Lower leg skin (tissue), 4 donors: ENCODE results near the gene EFR3B. TPM values are rescaled to one million over a fixed set of nuclear protein-coding genes. Genes with fewer than 3 reads are reported as not detected.

Experiments used
- DNase-seq, 2 donors: peaks; one replicate each; pipeline ENCODE4 v3.0.0-alpha.2; 2019; ENCODE audit warnings: low spot score in 2 of 2
- H3K4me3 ChIP-seq: fragments of 200-600 bp; sonication (generic); 2 replicates; pipeline ENCODE4 v1.5.1; 2017; ENCODE audit warnings: mild to moderate bottlenecking, low read depth; ENCODE audit not compliant: poor library complexity, severe bottlenecking
- WGBS, 2 donors: methylation state at CpG; one replicate each; pipeline ENCODE4 v1.1.5; 2018; 5-methylcytosine and 5-hydroxymethylcytosine counted together
- intact Hi-C: fragments of 100-400 bp; cut with DNase I; formaldehyde crosslinking; loops from one replicate; pipeline ENCODE4 v1.15.0; 2023; ENCODE audit warnings: low total_unique reads
- total RNA-seq, 4 donors: library from RNA; depleted of rRNA; stranded (reverse); fragments of >200 nt; gene quantifications; one replicate each; pipeline ENCODE4 v1.1.0, GENCODE V29; 2016
- TF ChIP-seq, protein P1 (sequence below), 3 donors: fragments of 450-650 bp; IDR thresholded peaks; one replicate each; pipeline ENCODE4 v1.5.1; 2016; ENCODE audit warnings: antibody characterized with exemption in 3 of 3, mild to moderate bottlenecking in 3 of 3, moderate library complexity in 2 of 3

Gene EFR3B
- total RNA-seq, 4 donors from 2014 or later: 0.42 to 1.8 (median 1.5) TPM; not detected in 1

DNA sequence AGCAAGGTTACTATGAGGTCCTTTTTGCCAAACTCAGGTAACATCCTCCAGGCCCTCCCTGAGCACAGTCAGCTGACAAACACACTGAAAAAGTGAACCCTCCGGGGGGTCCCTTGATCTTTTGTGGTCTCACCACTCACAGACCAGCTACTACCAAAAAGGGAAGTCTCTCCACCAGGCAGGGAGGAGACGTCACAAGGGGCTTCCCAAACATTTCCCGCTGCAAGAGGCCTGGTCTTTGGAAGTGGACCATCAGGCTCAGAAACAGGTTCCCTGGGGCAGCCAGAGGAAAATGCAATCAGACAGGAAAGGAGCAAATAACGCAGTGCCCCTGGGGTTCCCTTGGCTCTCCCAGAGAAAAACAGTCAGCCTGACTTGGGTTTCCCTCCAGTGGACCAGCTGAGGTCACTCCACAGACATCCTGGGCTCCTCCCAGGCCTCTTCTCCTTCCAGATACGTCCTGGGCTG is 165.2 kb downstream of the EFR3B start:
- no peak for DNase-seq
- TF ChIP-seq, protein P1, sequence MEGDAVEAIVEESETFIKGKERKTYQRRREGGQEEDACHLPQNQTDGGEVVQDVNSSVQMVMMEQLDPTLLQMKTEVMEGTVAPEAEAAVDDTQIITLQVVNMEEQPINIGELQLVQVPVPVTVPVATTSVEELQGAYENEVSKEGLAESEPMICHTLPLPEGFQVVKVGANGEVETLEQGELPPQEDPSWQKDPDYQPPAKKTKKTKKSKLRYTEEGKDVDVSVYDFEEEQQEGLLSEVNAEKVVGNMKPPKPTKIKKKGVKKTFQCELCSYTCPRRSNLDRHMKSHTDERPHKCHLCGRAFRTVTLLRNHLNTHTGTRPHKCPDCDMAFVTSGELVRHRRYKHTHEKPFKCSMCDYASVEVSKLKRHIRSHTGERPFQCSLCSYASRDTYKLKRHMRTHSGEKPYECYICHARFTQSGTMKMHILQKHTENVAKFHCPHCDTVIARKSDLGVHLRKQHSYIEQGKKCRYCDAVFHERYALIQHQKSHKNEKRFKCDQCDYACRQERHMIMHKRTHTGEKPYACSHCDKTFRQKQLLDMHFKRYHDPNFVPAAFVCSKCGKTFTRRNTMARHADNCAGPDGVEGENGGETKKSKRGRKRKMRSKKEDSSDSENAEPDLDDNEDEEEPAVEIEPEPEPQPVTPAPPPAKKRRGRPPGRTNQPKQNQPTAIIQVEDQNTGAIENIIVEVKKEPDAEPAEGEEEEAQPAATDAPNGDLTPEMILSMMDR (IDR thresholded peaks at IDR 0.05): no peak
- H3K4me3 ChIP-seq: no peak overlapping the region
- intact Hi-C loops: no loop called here
- WGBS, 2 donors: 76 to 84% methylated on average over 5 of the region's 5 CpGs

Other genes with a start within 250 kb of the EFR3B start
- gene PTRHD1, start 248.7 kb upstream of the EFR3B start, total RNA-seq: 10 to 100 TPM; 13.6 to 39.7 (median 30.2) TPM
- gene CENPO, start 248.7 kb upstream of the EFR3B start, total RNA-seq: 1 to 10 TPM; 2.0 to 5.3 (median 2.4) TPM
- gene ADCY3, start 121.8 kb upstream of the EFR3B start, total RNA-seq: 10 to 100 TPM; 29.3 to 51.9 (median 43.1) TPM
- 10 to 100 TPM in 2 of 4 donors, 1 to 10 TPM in 2; 3.4 to 19.5 (median 11.2) TPM for gene DNAJC27, start 70.1 kb upstream of the EFR3B start, total RNA-seq
- gene POMC, start 126.5 kb downstream of the EFR3B start, total RNA-seq: 10 to 100 TPM in 1 of 4 donors, 1 to 10 TPM in 3; 3.4 to 23.3 (median 6.6) TPM